Esophagus muscularis mucosa (tissue), 3 donors: ENCODE measurements around the gene HDLBP.

ENCODE experiments used
- CTCF ChIP-seq, 3 experiments: fragments of 200-600 bp in 2 of 3; fragments of 450-650 bp in 1 of 3; sonication (generic) in 2 of 3; IDR thresholded peaks; one replicate each; pipeline ENCODE4 v1.5.1; 2017 to 2019; ENCODE audit warnings: antibody characterized with exemption in 3 of 3, mild to moderate bottlenecking in 2 of 3, moderate library complexity in 1 of 3
- POLR2A ChIP-seq: fragments of 450-650 bp; IDR thresholded peaks from one replicate; pipeline ENCODE4 v1.6.1; 2017; ENCODE audit warnings: antibody characterized with exemption, moderate library complexity, mild to moderate bottlenecking, low read depth
- POLR2AphosphoS5 ChIP-seq, 2 donors: sonication (generic); formaldehyde crosslinking; IDR thresholded peaks; one replicate each; pipeline ENCODE4 v1.6.1; 2017; ENCODE audit warnings: antibody characterized with exemption in 2 of 2

- no peak for TF ChIP-seq POLR2A
- TF ChIP-seq CTCF (IDR thresholded peaks at IDR 0.05): no peak
- TF ChIP-seq POLR2AphosphoS5 (IDR thresholded peaks at IDR 0.05): no peak
These were observed 89.5 kb downstream of the HDLBP start for GRCh38 chr2:241225983-241226382.
